ENCODE results near the gene STAT6.

Gene STAT6

DNA sequence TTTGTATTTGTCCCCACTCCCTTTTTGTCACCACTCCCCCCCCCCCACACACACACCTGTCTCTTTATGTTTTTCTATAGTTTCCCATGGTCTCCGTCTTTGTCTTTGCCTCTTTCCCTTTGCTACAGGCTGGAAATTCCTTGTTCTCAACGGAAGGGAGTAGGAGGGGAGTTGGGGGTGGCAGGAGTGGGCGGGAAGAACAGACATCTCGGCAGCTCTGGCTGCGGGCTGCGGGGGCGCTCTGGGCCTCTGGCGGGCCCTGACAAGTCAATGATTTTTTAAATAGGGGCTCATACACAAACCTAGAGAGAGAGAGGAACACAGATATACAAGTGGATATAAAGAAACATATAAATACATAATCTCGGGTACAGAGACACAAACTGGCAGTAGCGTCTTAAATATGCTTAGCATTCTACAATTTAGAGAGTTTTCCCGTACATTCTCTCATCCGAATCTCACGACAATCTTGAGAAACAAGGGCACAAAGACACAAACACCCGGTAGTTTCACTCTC lies 24.6 kb downstream of the STAT6 start (continued):
- TF ChIP-seq ZBTB49 (tag by site-specific recombination; IDR thresholded peaks at IDR 0.05; ENCODE audit: low read depth) (no peak), FEZF1 (tag by site-specific recombination; IDR thresholded peaks at IDR 0.05) (no peak), ZNF658 (tag by site-specific recombination; IDR thresholded peaks at IDR 0.05) (no peak), ZNF548 (tag by site-specific recombination; IDR thresholded peaks at IDR 0.05) (no peak), ZNF600 (tag by site-specific recombination; IDR thresholded peaks at IDR 0.05) (no peak)
- TF ChIP-seq, protein P1, sequence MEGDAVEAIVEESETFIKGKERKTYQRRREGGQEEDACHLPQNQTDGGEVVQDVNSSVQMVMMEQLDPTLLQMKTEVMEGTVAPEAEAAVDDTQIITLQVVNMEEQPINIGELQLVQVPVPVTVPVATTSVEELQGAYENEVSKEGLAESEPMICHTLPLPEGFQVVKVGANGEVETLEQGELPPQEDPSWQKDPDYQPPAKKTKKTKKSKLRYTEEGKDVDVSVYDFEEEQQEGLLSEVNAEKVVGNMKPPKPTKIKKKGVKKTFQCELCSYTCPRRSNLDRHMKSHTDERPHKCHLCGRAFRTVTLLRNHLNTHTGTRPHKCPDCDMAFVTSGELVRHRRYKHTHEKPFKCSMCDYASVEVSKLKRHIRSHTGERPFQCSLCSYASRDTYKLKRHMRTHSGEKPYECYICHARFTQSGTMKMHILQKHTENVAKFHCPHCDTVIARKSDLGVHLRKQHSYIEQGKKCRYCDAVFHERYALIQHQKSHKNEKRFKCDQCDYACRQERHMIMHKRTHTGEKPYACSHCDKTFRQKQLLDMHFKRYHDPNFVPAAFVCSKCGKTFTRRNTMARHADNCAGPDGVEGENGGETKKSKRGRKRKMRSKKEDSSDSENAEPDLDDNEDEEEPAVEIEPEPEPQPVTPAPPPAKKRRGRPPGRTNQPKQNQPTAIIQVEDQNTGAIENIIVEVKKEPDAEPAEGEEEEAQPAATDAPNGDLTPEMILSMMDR (tag by site-specific recombination; IDR thresholded peaks at IDR 0.05), result peak; percentile 63; the same call in 1 of the 2 replicates

GRCh38 chr12:57085999-57086492 lies 25.1 kb downstream of the STAT6 start:
- CTCF ChIA-PET, result no interaction called here
- TF ChIP-seq PRDM1 (tag by site-specific recombination; IDR thresholded peaks at IDR 0.05) (peak; percentile 76), SP2 (tag by site-specific recombination; IDR thresholded peaks at IDR 0.05) (no peak), ZBTB48 (tag by site-specific recombination; IDR thresholded peaks at IDR 0.05) (peak; percentile 53; the same call in 1 of the 2 replicates), ZBTB8A (tag by site-specific recombination; IDR thresholded peaks at IDR 0.05) (0 out of 2 replicates have a peak, but pooled peaks have one; percentile 6), ZNF513 (tag by site-specific recombination; IDR thresholded peaks at IDR 0.05) (0 out of 2 replicates have a peak, but pooled peaks have one; percentile 10), ZNF530 (tag by site-specific recombination; IDR thresholded peaks at IDR 0.05; ENCODE audit: low read depth) (no peak), ZNF366 (tag by site-specific recombination; conservative IDR thresholded peaks at IDR 0.05) (peak; percentile 45; the same call in 1 of the 2 replicates), ZNF211 (tag by site-specific recombination; IDR thresholded peaks at IDR 0.05; ENCODE audit: low read depth) (no peak), ZFHX2 (tag by site-specific recombination; conservative IDR thresholded peaks at IDR 0.05) (peak; percentile 64), ZNF600 (tag by site-specific recombination; IDR thresholded peaks at IDR 0.05) (peak; percentile 54; the same call in 1 of the 2 replicates), MZF1 (tag by site-specific recombination; IDR thresholded peaks at IDR 0.05; ENCODE audit: borderline replicate concordance) (peak; percentile 25; the same call in 1 of the 2 replicates), ZNF561 (tag by site-specific recombination; IDR thresholded peaks at IDR 0.05; ENCODE audit: borderline replicate concordance) (no peak), ZNF514 (tag by site-specific recombination; IDR thresholded peaks at IDR 0.05) (no peak), ZNF23 (tag by site-specific recombination; IDR thresholded peaks at IDR 0.05; ENCODE audit: borderline replicate concordance) (no peak), ZBTB17 (tag by site-specific recombination; IDR thresholded peaks at IDR 0.05) (peak; percentile 98), ZNF16 (tag by site-specific recombination; IDR thresholded peaks at IDR 0.05; ENCODE audit: low read depth) (no peak), ZNF184 (tag by site-specific recombination; IDR thresholded peaks at IDR 0.05) (no peak), ZNF791 (tag by site-specific recombination; IDR thresholded peaks at IDR 0.05) (no peak), ZNF623 (tag by site-specific recombination; IDR thresholded peaks at IDR 0.05) (no peak)
- TF ChIP-seq, protein P2, sequence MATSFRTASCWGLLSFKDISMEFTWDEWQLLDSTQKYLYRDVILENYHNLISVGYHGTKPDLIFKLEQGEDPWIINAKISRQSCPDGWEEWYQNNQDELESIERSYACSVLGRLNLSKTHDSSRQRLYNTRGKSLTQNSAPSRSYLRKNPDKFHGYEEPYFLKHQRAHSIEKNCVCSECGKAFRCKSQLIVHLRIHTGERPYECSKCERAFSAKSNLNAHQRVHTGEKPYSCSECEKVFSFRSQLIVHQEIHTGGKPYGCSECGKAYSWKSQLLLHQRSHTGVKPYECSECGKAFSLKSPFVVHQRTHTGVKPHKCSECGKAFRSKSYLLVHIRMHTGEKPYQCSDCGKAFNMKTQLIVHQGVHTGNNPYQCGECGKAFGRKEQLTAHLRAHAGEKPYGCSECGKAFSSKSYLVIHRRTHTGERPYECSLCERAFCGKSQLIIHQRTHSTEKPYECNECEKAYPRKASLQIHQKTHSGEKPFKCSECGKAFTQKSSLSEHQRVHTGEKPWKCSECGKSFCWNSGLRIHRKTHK (tag by site-specific recombination; IDR thresholded peaks at IDR 0.05), result no peak
- TF ChIP-seq, protein P3, sequence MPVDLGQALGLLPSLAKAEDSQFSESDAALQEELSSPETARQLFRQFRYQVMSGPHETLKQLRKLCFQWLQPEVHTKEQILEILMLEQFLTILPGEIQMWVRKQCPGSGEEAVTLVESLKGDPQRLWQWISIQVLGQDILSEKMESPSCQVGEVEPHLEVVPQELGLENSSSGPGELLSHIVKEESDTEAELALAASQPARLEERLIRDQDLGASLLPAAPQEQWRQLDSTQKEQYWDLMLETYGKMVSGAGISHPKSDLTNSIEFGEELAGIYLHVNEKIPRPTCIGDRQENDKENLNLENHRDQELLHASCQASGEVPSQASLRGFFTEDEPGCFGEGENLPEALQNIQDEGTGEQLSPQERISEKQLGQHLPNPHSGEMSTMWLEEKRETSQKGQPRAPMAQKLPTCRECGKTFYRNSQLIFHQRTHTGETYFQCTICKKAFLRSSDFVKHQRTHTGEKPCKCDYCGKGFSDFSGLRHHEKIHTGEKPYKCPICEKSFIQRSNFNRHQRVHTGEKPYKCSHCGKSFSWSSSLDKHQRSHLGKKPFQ (tag by site-specific recombination; IDR thresholded peaks at IDR 0.05), result no peak

More at GRCh38 chr12:57085999-57086492, 25.1 kb downstream of the STAT6 start:
- Histone ChIP-seq H3K27ac (ENCODE audit: extremely low read depth, low read depth, low read length) (peak overlapping the region; percentile 86), H3K9me3 (ENCODE audit: control insufficient read depth, insufficient read depth, low read depth, low read length) (no peaks in the 10 kb centered on the region), H3K4me1 (ENCODE audit: control insufficient read depth, insufficient read depth, low read length) (peaks cover 12% of the 10 kb centered on the region), H3K36me3 (ENCODE audit: control insufficient read depth in 2 of 2, insufficient read depth in 1 of 2, low read length in 2 of 2) (peaks cover 0 to 6% of the 10 kb centered on the region in 2 experiments; a peak in 1 of 3 replicates), H3K4me3 (ENCODE audit: low read depth, low read length) (peak overlapping the region; percentile 4; the same call in 1 of the 2 replicates)
- POLR2A ChIA-PET, result interaction anchor here (1.2 to 2.9 kb wide), 2 partner anchors 14 to 42 kb away, joined by 3 to 11 read pairs; partner anchors contain the start of gene LRP1
